K562 (cell line): ENCODE measurements around the gene BPI. TPM values are rescaled to one million over a fixed set of nuclear protein-coding genes. Genes with fewer than 3 reads are reported as not detected.
A peak's percentile ranks its signal among the peaks of the same experiment; 100 is the strongest.

Experiments
- ASH1L ChIP-seq: fragments of 450-650 bp; IDR thresholded peaks from 2 replicates; pipeline ENCODE4 v1.6.1; 2018; ENCODE audit warnings: borderline replicate concordance, mild to moderate bottlenecking, low read depth; ENCODE audit not compliant: partially characterized antibody
- CEBPG ChIP-seq, 3 experiments: fragments of 200-800 bp in 1 of 3; sonication (Bioruptor generic) in 1 of 3; sonication (generic) in 1 of 3; formaldehyde crosslinking in 1 of 3; IDR thresholded peaks in 2 of 3; conservative IDR thresholded peaks in 1 of 3; 2 replicates each; pipeline versions ENCODE4 v1.6.1 to v1.8.0; 2016 to 2022; ENCODE audit warnings: missing compliant biosample characterization in 2 of 3, missing genetic modification characterization in 2 of 3, mild to moderate bottlenecking in 1 of 3, missing genetic modification reagents in 1 of 3
- CREB3 ChIP-seq: fragments of 450-650 bp; conservative IDR thresholded peaks from 2 replicates; pipeline ENCODE4 v1.6.1; 2016; ENCODE audit warnings: missing genetic modification characterization, low read depth, mild to moderate bottlenecking, missing compliant biosample characterization, moderate library complexity
- CREBBP ChIP-seq: IDR thresholded peaks from one replicate; pipeline ENCODE4 v1.6.1; 2012; ENCODE audit warnings: low read depth, mild to moderate bottlenecking, control low read depth, inconsistent platforms, low read length
- HNRNPL ChIP-seq: fragments of 200-400 bp; formaldehyde crosslinking; IDR thresholded peaks from 2 replicates; pipeline ENCODE4 v1.6.1; 2017; ENCODE audit warnings: low read depth, mild to moderate bottlenecking, low read length
- LCOR ChIP-seq: sonication (generic); formaldehyde crosslinking; IDR thresholded peaks from 2 replicates; pipeline ENCODE4 v1.8.0; 2022; ENCODE audit warnings: mild to moderate bottlenecking, missing genetic modification reagents
- MAX ChIP-seq: sonication (generic); formaldehyde crosslinking; IDR thresholded peaks from 2 replicates; pipeline ENCODE4 v1.9.0; 2022; ENCODE audit warnings: mild to moderate bottlenecking, missing genetic modification reagents
- MED1 ChIP-seq: sonication (generic); formaldehyde crosslinking; IDR thresholded peaks from 2 replicates; pipeline ENCODE4 v1.8.1; 2023; ENCODE audit warnings: missing genetic modification reagents, borderline replicate concordance
- NCOA4 ChIP-seq: fragments of 450-650 bp; IDR thresholded peaks from 2 replicates; pipeline ENCODE4 v1.6.1; 2018; ENCODE audit warnings: mild to moderate bottlenecking; ENCODE audit not compliant: partially characterized antibody
- STAT6 ChIP-seq: sonication (generic); formaldehyde crosslinking; IDR thresholded peaks from 2 replicates; pipeline ENCODE4 v1.8.1; 2023; ENCODE audit warnings: mild to moderate bottlenecking, missing genetic modification reagents
- ZBTB1 ChIP-seq: sonication (generic); formaldehyde crosslinking; IDR thresholded peaks from 2 replicates; pipeline ENCODE4 v1.8.1; 2023; ENCODE audit warnings: missing genetic modification reagents, low read depth, mild to moderate bottlenecking, borderline replicate concordance
- ZFPM2 ChIP-seq: fragments of 250-450 bp; sonication (Bioruptor Pico); IDR thresholded peaks from 2 replicates; pipeline ENCODE4 v1.5.1; 2022; ENCODE audit warnings: mild to moderate bottlenecking
- ZNF395 ChIP-seq: fragments of 200-800 bp; sonication (Bioruptor generic); IDR thresholded peaks from 2 replicates; pipeline ENCODE4 v1.6.1; 2017; ENCODE audit warnings: missing genetic modification characterization, missing compliant biosample characterization
- polyA plus RNA-seq, 8 experiments: library from polyadenylated mRNA; depleted of rRNA in 4 of 8; stranded (reverse) in 5 of 8; unstranded in 3 of 8; fragments of >200 nt; fragmentation: Nextera tagmentation in 2 of 8; fragmentation: Illumina TruSeq in 1 of 8; extraction: Ambion mirVana in 2 of 8; extraction: Trizol in 1 of 8; gene quantifications; 2 replicates each; pipeline versions ENCODE4 v1.2.1 to v1.2.3, GENCODE V29; 2011 to 2014; ENCODE audit warnings: inconsistent platforms in 1 of 8, missing spikeins in 1 of 8
- total RNA-seq, 7 experiments: library from RNA; depleted of rRNA in 6 of 7; stranded (reverse); fragments of >200 nt in 6 of 7; fragmentation: Illumina TruSeq in 2 of 7; extraction: Trizol in 2 of 7; gene quantifications; 2 replicates each; pipeline versions ENCODE4 v1.2.1 to v1.2.3, GENCODE V29; 2011 to 2021; ENCODE audit warnings: low replicate concordance in 1 of 7
- TF ChIP-seq, protein P1 (sequence below): fragments of 250-450 bp; sonication (Bioruptor Pico); IDR thresholded peaks from 2 replicates; pipeline ENCODE4 v1.4.0; 2020
- TF ChIP-seq, protein P2 (sequence below): sonication (generic); formaldehyde crosslinking; IDR thresholded peaks from 2 replicates; pipeline ENCODE4 v1.8.1; 2023; ENCODE audit warnings: missing genetic modification reagents, mild to moderate bottlenecking, borderline replicate concordance

The BPI gene
- total and polyA plus RNA-seq, 9 of the 15 experiments (the other 6 are each of a cell fraction or from before 2014, with no cell fraction given): not detected

DNA sequence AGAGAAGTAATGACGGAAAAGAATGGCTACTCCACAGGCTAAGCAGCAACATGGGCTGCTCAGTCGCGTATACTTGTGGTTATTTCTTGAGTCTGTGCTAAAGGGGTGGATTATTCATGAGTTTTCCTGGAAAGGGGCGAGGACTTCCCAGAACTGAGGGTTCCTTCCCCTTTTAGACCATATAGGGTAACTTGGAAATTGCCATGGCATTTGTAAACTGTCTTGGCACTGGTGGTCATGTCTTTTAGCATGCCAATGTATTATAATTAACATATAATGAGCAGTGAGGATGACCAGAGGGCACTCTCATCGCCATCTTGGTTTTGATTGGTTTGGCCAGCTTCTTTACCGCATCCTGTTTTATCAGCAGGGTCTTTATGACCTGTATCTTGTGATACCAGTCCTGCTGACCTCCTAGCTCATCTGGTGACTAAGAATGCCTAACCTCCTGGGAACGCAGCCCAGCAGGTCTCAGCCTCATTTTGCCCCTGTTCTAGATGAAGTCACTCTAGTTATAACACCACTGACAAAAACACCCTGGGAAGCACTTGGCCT is 53.8 kb downstream of the BPI start (continued):
- no peak for TF ChIP-seq CEBPG (CRISPR knock-in tag; IDR thresholded peaks at IDR 0.05)
- TF ChIP-seq CEBPG (tag; conservative IDR thresholded peaks at IDR 0.05 in 1 of 2, IDR thresholded peaks at IDR 0.05 in 1 of 2): no peak
- no peak for TF ChIP-seq ZBTB1 (CRISPR knock-in tag)
- TF ChIP-seq LCOR (CRISPR knock-in tag): no peak; the same call in 1 of the 2 replicates
- peak; percentile 83 for TF ChIP-seq ZNF395
- TF ChIP-seq NCOA4: no peak
- TF ChIP-seq CREBBP: no peak
- TF ChIP-seq MED1 (CRISPR knock-in tag): no peak
- TF ChIP-seq MAX (CRISPR knock-in tag): no peak
- TF ChIP-seq ASH1L: no peak
- peak; percentile 39; the same call in 1 of the 2 replicates for TF ChIP-seq CREB3
- TF ChIP-seq STAT6 (CRISPR knock-in tag): no peak
- TF ChIP-seq HNRNPL: no peak
- TF ChIP-seq, protein P1, sequence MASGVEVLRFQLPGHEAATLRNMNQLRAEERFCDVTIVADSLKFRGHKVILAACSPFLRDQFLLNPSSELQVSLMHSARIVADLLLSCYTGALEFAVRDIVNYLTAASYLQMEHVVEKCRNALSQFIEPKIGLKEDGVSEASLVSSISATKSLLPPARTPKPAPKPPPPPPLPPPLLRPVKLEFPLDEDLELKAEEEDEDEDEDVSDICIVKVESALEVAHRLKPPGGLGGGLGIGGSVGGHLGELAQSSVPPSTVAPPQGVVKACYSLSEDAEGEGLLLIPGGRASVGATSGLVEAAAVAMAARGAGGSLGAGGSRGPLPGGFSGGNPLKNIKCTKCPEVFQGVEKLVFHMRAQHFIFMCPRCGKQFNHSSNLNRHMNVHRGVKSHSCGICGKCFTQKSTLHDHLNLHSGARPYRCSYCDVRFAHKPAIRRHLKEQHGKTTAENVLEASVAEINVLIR (CRISPR knock-in tag): no peak
- TF ChIP-seq, protein P2, sequence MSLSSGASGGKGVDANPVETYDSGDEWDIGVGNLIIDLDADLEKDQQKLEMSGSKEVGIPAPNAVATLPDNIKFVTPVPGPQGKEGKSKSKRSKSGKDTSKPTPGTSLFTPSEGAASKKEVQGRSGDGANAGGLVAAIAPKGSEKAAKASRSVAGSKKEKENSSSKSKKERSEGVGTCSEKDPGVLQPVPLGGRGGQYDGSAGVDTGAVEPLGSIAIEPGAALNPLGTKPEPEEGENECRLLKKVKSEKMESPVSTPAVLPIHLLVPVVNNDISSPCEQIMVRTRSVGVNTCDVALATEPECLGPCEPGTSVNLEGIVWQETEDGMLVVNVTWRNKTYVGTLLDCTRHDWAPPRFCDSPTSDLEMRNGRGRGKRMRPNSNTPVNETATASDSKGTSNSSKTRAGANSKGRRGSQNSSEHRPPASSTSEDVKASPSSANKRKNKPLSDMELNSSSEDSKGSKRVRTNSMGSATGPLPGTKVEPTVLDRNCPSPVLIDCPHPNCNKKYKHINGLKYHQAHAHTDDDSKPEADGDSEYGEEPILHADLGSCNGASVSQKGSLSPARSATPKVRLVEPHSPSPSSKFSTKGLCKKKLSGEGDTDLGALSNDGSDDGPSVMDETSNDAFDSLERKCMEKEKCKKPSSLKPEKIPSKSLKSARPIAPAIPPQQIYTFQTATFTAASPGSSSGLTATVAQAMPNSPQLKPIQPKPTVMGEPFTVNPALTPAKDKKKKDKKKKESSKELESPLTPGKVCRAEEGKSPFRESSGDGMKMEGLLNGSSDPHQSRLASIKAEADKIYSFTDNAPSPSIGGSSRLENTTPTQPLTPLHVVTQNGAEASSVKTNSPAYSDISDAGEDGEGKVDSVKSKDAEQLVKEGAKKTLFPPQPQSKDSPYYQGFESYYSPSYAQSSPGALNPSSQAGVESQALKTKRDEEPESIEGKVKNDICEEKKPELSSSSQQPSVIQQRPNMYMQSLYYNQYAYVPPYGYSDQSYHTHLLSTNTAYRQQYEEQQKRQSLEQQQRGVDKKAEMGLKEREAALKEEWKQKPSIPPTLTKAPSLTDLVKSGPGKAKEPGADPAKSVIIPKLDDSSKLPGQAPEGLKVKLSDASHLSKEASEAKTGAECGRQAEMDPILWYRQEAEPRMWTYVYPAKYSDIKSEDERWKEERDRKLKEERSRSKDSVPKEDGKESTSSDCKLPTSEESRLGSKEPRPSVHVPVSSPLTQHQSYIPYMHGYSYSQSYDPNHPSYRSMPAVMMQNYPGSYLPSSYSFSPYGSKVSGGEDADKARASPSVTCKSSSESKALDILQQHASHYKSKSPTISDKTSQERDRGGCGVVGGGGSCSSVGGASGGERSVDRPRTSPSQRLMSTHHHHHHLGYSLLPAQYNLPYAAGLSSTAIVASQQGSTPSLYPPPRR (CRISPR knock-in tag): no peak
- no peak for TF ChIP-seq ZFPM2 (CRISPR knock-in tag)
